Upper lobe of right lung (tissue), 1 donor: ENCODE results near the gene CIITA. TPM values are rescaled to one million over a fixed set of nuclear protein-coding genes. Genes with fewer than 3 reads are reported as not detected.

ENCODE experiments used
- ATAC-seq: fragments of 200-7000 bp; cut with Tn5 transposase; one replicate; pipeline ENCODE4 v1.9.1; 2020; ENCODE audit warnings: mild to moderate bottlenecking, moderate library complexity
- DNase-seq: peaks from one replicate; pipeline ENCODE4 v3.0.0-alpha.2; 2020
- H3K27ac ChIP-seq: fragments of 200-600 bp; one replicate; pipeline ENCODE4 v1.8.0; 2022
- H3K27me3 ChIP-seq: fragments of 200-600 bp; one replicate; pipeline ENCODE4 v1.8.0; 2022; ENCODE audit warnings: mild to moderate bottlenecking
- H3K36me3 ChIP-seq: fragments of 200-600 bp; one replicate; pipeline ENCODE4 v1.8.0; 2022
- H3K4me1 ChIP-seq: fragments of 200-600 bp; one replicate; pipeline ENCODE4 v1.8.0; 2022
- H3K4me3 ChIP-seq: fragments of 200-600 bp; one replicate; pipeline ENCODE4 v1.8.0; 2022; ENCODE audit warnings: mild to moderate bottlenecking
- H3K9me3 ChIP-seq: fragments of 200-600 bp; one replicate; pipeline ENCODE4 v1.8.0; 2022
- CTCF ChIP-seq: fragments of 200-600 bp; IDR thresholded peaks from one replicate; pipeline ENCODE4 v1.8.0; 2022; ENCODE audit warnings: antibody characterized with exemption
- intact Hi-C: fragments of 100-400 bp; cut with DNase I; formaldehyde crosslinking; loops from one replicate; pipeline ENCODE4 v1.11.0; 2022
- total RNA-seq: library from RNA; stranded (reverse); fragmentation: NEBNext Ultra II Directional; extraction: Animal tissue kit (Norgen Biotek cat#: 25700); gene quantifications from one replicate; pipeline ENCODE4 v1.2.1, GENCODE V29; 2021
- donor health status: DM: no; HTN: yes; CAD: no; lungs with severe emphysema.

CIITA gene
- total RNA-seq, 1 donor from 2014 or later = 78.9 TPM

GRCh38 chr16:10856042-10856441, 21.0 kb upstream of the CIITA start:
- ATAC-seq = no peak
- Histone ChIP-seq H3K27ac (no peak overlapping the region), H3K27me3 (no peaks in the 10 kb centered on the region), H3K4me1 (no peaks in the 10 kb centered on the region), H3K4me3 (no peak overlapping the region), H3K36me3 (no peaks in the 10 kb centered on the region), H3K9me3 (no peaks in the 10 kb centered on the region)
- TF ChIP-seq CTCF = no peak
- no peak for DNase-seq
- intact Hi-C loops = no loop called here

- no peak for TF ChIP-seq CTCF
- intact Hi-C loops = no loop called here
- ATAC-seq = no peak
- Histone ChIP-seq H3K9me3 (no peaks in the 10 kb centered on the region), H3K4me1 (peaks cover 6% of the 10 kb centered on the region), H3K27me3 (no peaks in the 10 kb centered on the region), H3K36me3 (no peaks in the 10 kb centered on the region), H3K4me3 (no peak overlapping the region), H3K27ac (no peak overlapping the region)
- no peak for DNase-seq
These were observed 18.8 kb upstream of the CIITA start for GRCh38 chr16:10858203-10858602.

GRCh38 chr16:10859020-10859419, 18.0 kb upstream of the CIITA start:
- Histone ChIP-seq H3K36me3 (no peaks in the 10 kb centered on the region), H3K27me3 (no peaks in the 10 kb centered on the region), H3K27ac (no peak overlapping the region), H3K4me3 (no peak overlapping the region), H3K9me3 (no peaks in the 10 kb centered on the region), H3K4me1 (peaks cover 6% of the 10 kb centered on the region)
- TF ChIP-seq CTCF = no peak
- intact Hi-C loops = no loop called here
- DNase-seq (no peak), ATAC-seq (no peak)

GRCh38 chr16:10859658-10860057, 17.3 kb upstream of the CIITA start:
- ATAC-seq (peak; percentile 38), DNase-seq (no peak)
- TF ChIP-seq CTCF = no peak
- H3K27me3 ChIP-seq = no peaks in the 10 kb centered on the region
- no peak overlapping the region for H3K27ac ChIP-seq
- H3K4me3 ChIP-seq = no peak overlapping the region
- H3K9me3 ChIP-seq = no peaks in the 10 kb centered on the region
- peaks cover 6% of the 10 kb centered on the region for H3K4me1 ChIP-seq
- H3K36me3 ChIP-seq = no peaks in the 10 kb centered on the region
- intact Hi-C loops = no loop called here

GRCh38 chr16:10862438-10862837, 14.6 kb upstream of the CIITA start:
- Histone ChIP-seq H3K9me3 (no peaks in the 10 kb centered on the region), H3K27ac (no peak overlapping the region), H3K4me3 (no peak overlapping the region), H3K36me3 (no peaks in the 10 kb centered on the region), H3K4me1 (peaks cover 6% of the 10 kb centered on the region), H3K27me3 (no peaks in the 10 kb centered on the region)
- TF ChIP-seq CTCF = no peak
- DNase-seq = peak; percentile 81
- intact Hi-C loops = no loop called here
- peak; percentile 93 for ATAC-seq
